Ishikawa (cell line): ENCODE measurements around the gene MLNR.

Experiments
- CEBPB ChIP-seq: IDR thresholded peaks from 2 replicates; pipeline ENCODE4 v1.6.1; 2012
- CREB1 ChIP-seq: IDR thresholded peaks from 2 replicates; pipeline ENCODE4 v1.6.1; 2012; ENCODE audit warnings: low read depth
- EGR1 ChIP-seq: IDR thresholded peaks from 2 replicates; pipeline ENCODE4 v1.6.1; 2012
- EP300 ChIP-seq: IDR thresholded peaks from 2 replicates; pipeline ENCODE4 v1.6.1; 2012; ENCODE audit warnings: borderline replicate concordance
- FOXM1 ChIP-seq: IDR thresholded peaks from 2 replicates; pipeline ENCODE4 v1.6.1; 2012; ENCODE audit warnings: low read depth, borderline replicate concordance
- MAX ChIP-seq: IDR thresholded peaks from 2 replicates; pipeline ENCODE4 v1.6.1; 2012
- NFIC ChIP-seq: IDR thresholded peaks from 2 replicates; pipeline ENCODE4 v1.6.1; 2012
- RAD21 ChIP-seq: IDR thresholded peaks from 2 replicates; pipeline ENCODE4 v1.6.1; 2012; ENCODE audit warnings: low read depth
- REST ChIP-seq: IDR thresholded peaks from 2 replicates; pipeline ENCODE4 v1.6.1; 2012; ENCODE audit warnings: low read depth, mild to moderate bottlenecking
- TAF1 ChIP-seq: IDR thresholded peaks from 2 replicates; pipeline ENCODE4 v1.6.1; 2012; ENCODE audit warnings: low read depth, mild to moderate bottlenecking
- TCF12 ChIP-seq: IDR thresholded peaks from 2 replicates; pipeline ENCODE4 v1.6.1; 2012; ENCODE audit warnings: low read depth
- TEAD4 ChIP-seq: IDR thresholded peaks from 2 replicates; pipeline ENCODE4 v1.6.1; 2012
- USF1 ChIP-seq: IDR thresholded peaks from 2 replicates; pipeline ENCODE4 v1.6.1; 2012
- YY1 ChIP-seq: IDR thresholded peaks from 2 replicates; pipeline ENCODE4 v1.6.1; 2012; ENCODE audit warnings: low read depth
- ZBTB7A ChIP-seq: IDR thresholded peaks from 2 replicates; pipeline ENCODE4 v1.6.1; 2012; ENCODE audit warnings: low read depth

Gene MLNR

GRCh38 chr13:49256841-49257240, 36.7 kb downstream of the MLNR start:
- TF ChIP-seq TEAD4 (no peak), USF1 (no peak), YY1 (no peak), RAD21 (no peak)

GRCh38 chr13:49258089-49258796, 38.1 kb downstream of the MLNR start:
- TF ChIP-seq EGR1 (no peak), USF1 (no peak), MAX (no peak), REST (no peak), TEAD4 (no peak), CREB1 (no peak), YY1 (no peak), TCF12 (no peak), RAD21 (no peak)

GRCh38 chr13:49259586-49259985, 39.4 kb downstream of the MLNR start:
- TF ChIP-seq MAX (no peak), CREB1 (no peak), CEBPB (no peak), EGR1 (no peak), FOXM1 (no peak), TCF12 (no peak), EP300 (no peak), USF1 (no peak), ZBTB7A (no peak), NFIC (no peak), RAD21 (no peak)

GRCh38 chr13:49262634-49263033, 42.5 kb downstream of the MLNR start:
- TF ChIP-seq YY1 (no peak), TCF12 (no peak)

GRCh38 chr13:49265822-49266221, 45.7 kb downstream of the MLNR start:
- no peak for TF ChIP-seq TCF12
- TF ChIP-seq USF1 = no peak
- no peak for TF ChIP-seq REST
- TF ChIP-seq FOXM1 = no peak
- no peak for TF ChIP-seq CREB1
- no peak for TF ChIP-seq NFIC
- no peak for TF ChIP-seq CEBPB
- no peak for TF ChIP-seq MAX
- TF ChIP-seq YY1 = no peak

- TF ChIP-seq NFIC (no peak), MAX (no peak), ZBTB7A (no peak), EP300 (no peak), EGR1 (no peak), TCF12 (no peak), CREB1 (no peak), CEBPB (no peak), TAF1 (no peak), FOXM1 (no peak), TEAD4 (no peak), USF1 (no peak), RAD21 (no peak), YY1 (no peak), REST (no peak)
Measured at GRCh38 chr13:49271264-49271663, 51.1 kb downstream of the MLNR start.
